ENCODE measurements around the gene ZNF502. TPM values are rescaled to one million over a fixed set of nuclear protein-coding genes. Genes with fewer than 3 reads are reported as not detected.

Gene ZNF502
- total and polyA plus RNA-seq, 2 of the 8 experiments (the other 6 are each of a cell fraction or from before 2014, with no cell fraction given), result 1.5 to 3.8 TPM

DNA sequence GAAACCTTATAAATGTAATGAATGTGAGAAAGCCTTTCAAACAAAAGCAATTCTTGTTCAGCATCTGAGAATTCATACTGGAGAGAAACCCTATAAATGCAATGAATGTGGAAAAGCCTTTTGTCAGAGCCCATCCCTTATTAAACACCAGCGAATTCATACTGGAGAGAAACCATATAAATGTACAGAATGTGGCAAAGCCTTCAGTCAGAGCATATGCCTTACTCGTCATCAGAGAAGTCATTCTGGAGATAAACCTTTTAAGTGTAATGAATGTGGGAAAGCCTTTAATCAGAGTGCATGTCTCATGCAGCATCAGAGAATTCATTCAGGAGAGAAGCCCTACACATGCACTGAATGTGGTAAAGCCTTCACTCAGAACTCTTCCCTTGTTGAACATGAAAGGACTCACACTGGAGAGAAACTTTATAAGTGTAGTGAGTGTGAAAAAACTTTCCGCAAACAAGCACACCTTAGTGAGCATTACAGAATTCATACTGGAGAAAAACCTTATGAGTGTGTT is 22.2 kb downstream of the ZNF502 start:
- H4K91ac ChIP-seq (replicated peaks; ENCODE audit: insufficient read length, low read length), result no peak overlapping the region
- H3K79me2 ChIP-seq (ENCODE audit: control insufficient read depth in 1 of 2, insufficient read depth in 2 of 2, low read length in 2 of 2), result no peaks in the 10 kb centered on the region
- no peak overlapping the region for H2BK120ac ChIP-seq (replicated peaks; ENCODE audit: low read depth, low read length)
- H3K27me3 ChIP-seq (replicated peaks in 1 of 4; ENCODE audit: control insufficient read depth in 3 of 4, extremely low read depth in 1 of 4, insufficient read depth in 3 of 4, low read length in 3 of 4), result no peaks in the 10 kb centered on the region
- no peak overlapping the region for H3K56ac ChIP-seq (replicated peaks; ENCODE audit: insufficient read length, low read depth, low read length)
- H3K18ac ChIP-seq (ENCODE audit: extremely low read depth, low read length), result no peak overlapping the region
- H3K36me3 ChIP-seq (ENCODE audit: control insufficient read depth in 2 of 4, insufficient read depth in 4 of 4, low read length in 3 of 4), result peaks cover 4 to 50% (median 29%) of the 10 kb centered on the region in 4 experiments; a peak in 6 of 8 replicates
- FAIRE-seq, result no peak
- no peak overlapping the region for H3K9ac ChIP-seq (replicated peaks in 1 of 4; ENCODE audit: extremely low read depth in 1 of 4, low read depth in 3 of 4, low read length in 3 of 4)
- H4K20me1 ChIP-seq (replicated peaks in 1 of 2; ENCODE audit: control insufficient read depth in 1 of 2, insufficient read depth in 2 of 2, low read length in 2 of 2), result no peaks in the 10 kb centered on the region
- no peak overlapping the region for H2BK15ac ChIP-seq (ENCODE audit: low read length)
- ChIA-PET CTCF (ENCODE audit: partially characterized antibody) (interaction anchor here (1.8 kb wide), 1 partner anchor 13 kb away, joined by 4 read pairs; no protein-coding TSS in a partner anchor), POLR2A (ENCODE audit: partially characterized antibody) (no interaction called here)
- H3K4me1 ChIP-seq (replicated peaks in 1 of 4; ENCODE audit: control insufficient read depth in 3 of 4, insufficient read depth in 4 of 4, low read length in 3 of 4), result no peaks in the 10 kb centered on the region
- no peak overlapping the region for H3K14ac ChIP-seq (ENCODE audit: insufficient read length)
- TF ChIP-seq RBBP5 (IDR thresholded peaks at IDR 0.05; ENCODE audit: borderline replicate concordance, low read depth, low read length) (no peak), ZNF274 (IDR thresholded peaks at IDR 0.05; ENCODE audit: borderline replicate concordance, extremely low read depth, low read length) (peak; percentile 93)
- H2BK12ac ChIP-seq (ENCODE audit: low read depth, low read length), result no peak overlapping the region
- no peak overlapping the region for H2BK20ac ChIP-seq (ENCODE audit: low read length)
- no peak overlapping the region for H4K5ac ChIP-seq (ENCODE audit: insufficient read length, low read depth, low read length)
- no peak overlapping the region for H3K4me3 ChIP-seq (ENCODE audit: extremely low read depth in 1 of 4, insufficient read depth in 2 of 4, low read depth in 3 of 4, low read length in 4 of 4)
- H3K79me1 ChIP-seq (ENCODE audit: low read depth, low read length), result no peaks in the 10 kb centered on the region
- no peak overlapping the region for H2AFZ ChIP-seq (ENCODE audit: low read length)
- H3K9me3 ChIP-seq (ENCODE audit: insufficient read depth in 2 of 2, low read depth in 1 of 2, low read length in 1 of 2), result peaks cover 64 to 66% of the 10 kb centered on the region in 2 experiments
- no peak overlapping the region for H3K4ac ChIP-seq (replicated peaks; ENCODE audit: insufficient read length, low read depth, low read length)
- no peak overlapping the region for H2AK5ac ChIP-seq (ENCODE audit: low read depth, low read length)
- no peak overlapping the region for H3K27ac ChIP-seq (ENCODE audit: low read depth, low read length)
- no peak overlapping the region for H3K23ac ChIP-seq (ENCODE audit: insufficient read length)
- H3K4me2 ChIP-seq (ENCODE audit: insufficient read depth in 1 of 2, low read depth in 2 of 2, low read length in 2 of 2), result no peak overlapping the region
- no peaks in the 10 kb centered on the region for H3K23me2 ChIP-seq (ENCODE audit: low read depth, low read length)
- H2BK5ac ChIP-seq (ENCODE audit: low read depth, low read length), result no peak overlapping the region
- DNase-seq (ENCODE audit: low read depth in 1 of 2, low spot score in 2 of 2), result no peak
- H4K8ac ChIP-seq (ENCODE audit: extremely low read depth, insufficient read depth, low read length), result no peak overlapping the region
- WGBS, 2 experiments (ENCODE audit: extremely low coverage in 1 of 2, insufficient coverage in 1 of 2, insufficient read length in 1 of 2, insufficient replicate concordance in 2 of 2, low coverage in 1 of 2, low lambda C conversion rate in 2 of 2, missing lambda C conversion rate in 1 of 2), result 92% methylated on average over 3 of the region's 3 CpGs; no CpG with 5 or more reads in 1 of the 2 experiments

Measured in H1 (cell line).